Measurements from ENCODE around the gene SSR1. TPM values are rescaled to one million over a fixed set of nuclear protein-coding genes. Genes with fewer than 3 reads are reported as not detected.

The SSR1 gene
- total and polyA plus RNA-seq, 9 of the 15 experiments (the other 6 are each of a cell fraction or from before 2014, with no cell fraction given): 87.7 to 220 (median 144) TPM

DNA sequence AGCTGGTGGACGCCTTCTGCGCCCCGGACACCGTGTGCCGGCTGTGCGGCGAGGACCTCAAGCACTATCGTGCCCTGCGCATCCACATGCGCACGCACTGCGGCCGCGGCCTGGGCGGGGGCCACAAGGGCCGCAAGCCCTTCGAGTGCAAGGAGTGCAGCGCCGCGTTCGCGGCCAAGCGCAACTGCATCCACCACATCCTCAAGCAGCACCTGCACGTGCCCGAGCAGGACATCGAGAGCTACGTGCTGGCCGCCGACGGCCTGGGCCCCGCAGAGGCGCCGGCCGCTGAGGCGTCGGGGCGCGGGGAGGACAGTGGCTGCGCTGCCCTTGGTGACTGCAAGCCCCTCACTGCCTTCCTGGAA, 82.7 kb downstream of the SSR1 start:
- no peak overlapping the region for H3K27ac ChIP-seq (ENCODE audit: extremely low read depth, low read depth, low read length)
- H3K27me3 ChIP-seq (ENCODE audit: control insufficient read depth in 2 of 2, insufficient read depth in 2 of 2, low read length in 2 of 2): no peaks in the 10 kb centered on the region
- 0 out of 2 replicates have a peak, but pooled peaks cover 5% of the 10 kb centered on the region for H4K20me1 ChIP-seq (replicated peaks; ENCODE audit: control insufficient read depth, insufficient read depth, low read length)
- H3K36me3 ChIP-seq (ENCODE audit: control insufficient read depth, insufficient read depth, low read length): peaks cover 88% of the 10 kb centered on the region; the same call in 2 of the 3 replicates
- H3K4me1 ChIP-seq (replicated peaks in 1 of 2; ENCODE audit: control insufficient read depth in 2 of 2, insufficient read depth in 2 of 2, low read length in 2 of 2): peaks cover 6 to 20% of the 10 kb centered on the region in 2 experiments; a peak in 4 of 5 replicates
- whole genome bisulfite sequencing (ENCODE audit: insufficient coverage, low coverage, missing lambda C conversion rate): 95% methylated on average over 34 of the region's 39 CpGs
- TF ChIP-seq, protein P1, sequence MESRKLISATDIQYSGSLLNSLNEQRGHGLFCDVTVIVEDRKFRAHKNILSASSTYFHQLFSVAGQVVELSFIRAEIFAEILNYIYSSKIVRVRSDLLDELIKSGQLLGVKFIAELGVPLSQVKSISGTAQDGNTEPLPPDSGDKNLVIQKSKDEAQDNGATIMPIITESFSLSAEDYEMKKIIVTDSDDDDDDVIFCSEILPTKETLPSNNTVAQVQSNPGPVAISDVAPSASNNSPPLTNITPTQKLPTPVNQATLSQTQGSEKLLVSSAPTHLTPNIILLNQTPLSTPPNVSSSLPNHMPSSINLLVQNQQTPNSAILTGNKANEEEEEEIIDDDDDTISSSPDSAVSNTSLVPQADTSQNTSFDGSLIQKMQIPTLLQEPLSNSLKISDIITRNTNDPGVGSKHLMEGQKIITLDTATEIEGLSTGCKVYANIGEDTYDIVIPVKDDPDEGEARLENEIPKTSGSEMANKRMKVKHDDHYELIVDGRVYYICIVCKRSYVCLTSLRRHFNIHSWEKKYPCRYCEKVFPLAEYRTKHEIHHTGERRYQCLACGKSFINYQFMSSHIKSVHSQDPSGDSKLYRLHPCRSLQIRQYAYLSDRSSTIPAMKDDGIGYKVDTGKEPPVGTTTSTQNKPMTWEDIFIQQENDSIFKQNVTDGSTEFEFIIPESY (CRISPR knock-in tag; IDR thresholded peaks at IDR 0.05): peak; percentile 93
- TF ChIP-seq RBM22 (IDR thresholded peaks at IDR 0.05; ENCODE audit: low read depth, low read length, poor library complexity, severe bottlenecking) (peak; percentile 61), ASH1L (IDR thresholded peaks at IDR 0.05; ENCODE audit: borderline replicate concordance, low read depth, partially characterized antibody) (no peak)
- TF ChIP-seq, protein P2, sequence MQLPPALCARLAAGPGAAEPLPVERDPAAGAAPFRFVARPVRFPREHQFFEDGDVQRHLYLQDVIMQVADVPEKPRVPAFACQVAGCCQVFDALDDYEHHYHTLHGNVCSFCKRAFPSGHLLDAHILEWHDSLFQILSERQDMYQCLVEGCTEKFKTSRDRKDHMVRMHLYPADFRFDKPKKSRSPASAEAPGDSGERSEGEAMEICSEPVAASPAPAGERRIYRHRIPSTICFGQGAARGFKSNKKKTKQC (CRISPR knock-in tag; IDR thresholded peaks at IDR 0.05): no peak
- peaks cover 21% of the 10 kb centered on the region for H3K79me2 ChIP-seq (ENCODE audit: control insufficient read depth, insufficient read depth, low read length)
- FAIRE-seq: no peak
- no peak overlapping the region for H3K4me2 ChIP-seq (ENCODE audit: insufficient read depth, low read length)
- H3K9me3 ChIP-seq (replicated peaks; ENCODE audit: control insufficient read depth, insufficient read depth, low read depth, low read length): no peaks in the 10 kb centered on the region
- ATAC-seq: no peak
- H3K9me1 ChIP-seq (ENCODE audit: control insufficient read depth, insufficient read depth, low read length): no peaks in the 10 kb centered on the region
- intact Hi-C loops (cut with micrococcal nuclease): loop anchor here (10.0 kb wide), 1 partner anchor 216 kb away; no protein-coding TSS in a partner anchor
- ChIA-PET POLR2A (interaction anchor here (0.6 to 0.8 kb wide), 3 partner anchors 18 to 114 kb away, joined by 3 read pairs; no protein-coding TSS in a partner anchor), CTCF (ENCODE audit: low intra/inter-chr PET ratio) (no interaction called here)
- in situ Hi-C loops (cut with MboI): loop anchor here (25.0 kb wide), 1 partner anchor 543 kb away; no protein-coding TSS in a partner anchor
- H2AFZ ChIP-seq (ENCODE audit: low read depth, low read length): no peak overlapping the region
- no peak overlapping the region for H3K4me3 ChIP-seq
- BruUV-seq (replicated peaks): no TSS peak
- no peak for DNase-seq (ENCODE audit: extremely low read depth in 1 of 4, low spot score in 3 of 4)
- H3K9ac ChIP-seq (ENCODE audit: insufficient read depth in 1 of 2, low read depth in 2 of 2, low read length in 2 of 2): no peak overlapping the region
